NCI-H1105 (cell line): ENCODE measurements around the gene PARD3.

Source experiments
- DNase-seq: peaks from one replicate; lab custom pipeline; 2025; lab: John Stamatoyannopoulos, UW

The PARD3 gene

GRCh38 chr10:34125702-34126101 is 689.4 kb downstream of the PARD3 start:
- no peak for DNase-seq

GRCh38 chr10:34124522-34125035 is 690.5 kb downstream of the PARD3 start:
- no peak for DNase-seq

- no peak for DNase-seq
Observed at GRCh38 chr10:34121781-34122622, 693.1 kb downstream of the PARD3 start.

- no peak for DNase-seq
Observed at GRCh38 chr10:34121125-34121753, 693.9 kb downstream of the PARD3 start.

DNA sequence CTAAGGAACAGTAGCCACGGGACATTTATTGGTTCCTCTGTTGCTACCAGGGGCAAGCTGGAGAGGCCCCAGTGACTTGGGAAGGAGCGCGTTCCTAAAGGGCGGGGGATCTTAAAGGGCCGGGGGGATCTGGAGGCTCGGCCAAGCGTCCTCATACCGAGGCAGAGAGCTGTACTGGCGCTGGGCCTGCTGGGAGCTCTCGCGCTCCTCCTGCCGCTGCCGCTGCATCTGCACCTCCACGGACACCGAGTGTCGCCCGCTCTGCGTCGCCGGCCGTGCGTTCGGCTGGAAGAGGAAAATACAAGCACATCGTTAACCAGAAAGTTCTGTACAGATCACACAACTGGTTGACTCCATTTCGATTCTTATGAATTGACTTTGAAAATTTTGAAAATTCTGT is 695.6 kb downstream of the PARD3 start:
- no peak for DNase-seq

DNA sequence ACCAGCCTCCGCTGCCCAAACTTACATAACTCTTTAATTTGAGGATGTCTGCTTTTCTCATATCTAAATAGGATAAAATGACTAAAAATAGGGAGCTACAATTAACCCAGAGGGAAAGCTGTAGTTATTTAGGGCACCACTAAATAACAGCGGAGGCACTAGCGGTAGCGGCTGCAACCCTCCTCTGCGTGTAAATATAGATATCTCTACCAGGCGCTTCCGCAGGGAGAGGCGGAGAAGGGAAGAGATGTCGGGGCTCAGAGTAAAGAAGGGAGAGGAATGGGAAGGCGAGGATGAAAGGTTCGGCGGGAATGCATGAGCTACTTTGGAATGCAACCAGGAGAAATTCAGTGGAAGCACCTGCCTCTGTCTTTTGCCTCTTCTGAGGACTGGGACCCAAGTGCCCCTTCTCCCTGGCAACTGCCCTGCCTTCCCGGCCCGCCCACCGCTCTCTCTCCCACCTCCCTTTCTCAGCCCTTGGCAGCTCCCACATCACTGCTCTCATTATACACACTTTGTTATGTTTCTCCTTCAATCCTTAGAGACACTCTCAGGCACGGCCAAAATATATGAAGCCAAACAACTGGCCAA is 698.3 kb downstream of the PARD3 start:
- no peak for DNase-seq

DNA sequence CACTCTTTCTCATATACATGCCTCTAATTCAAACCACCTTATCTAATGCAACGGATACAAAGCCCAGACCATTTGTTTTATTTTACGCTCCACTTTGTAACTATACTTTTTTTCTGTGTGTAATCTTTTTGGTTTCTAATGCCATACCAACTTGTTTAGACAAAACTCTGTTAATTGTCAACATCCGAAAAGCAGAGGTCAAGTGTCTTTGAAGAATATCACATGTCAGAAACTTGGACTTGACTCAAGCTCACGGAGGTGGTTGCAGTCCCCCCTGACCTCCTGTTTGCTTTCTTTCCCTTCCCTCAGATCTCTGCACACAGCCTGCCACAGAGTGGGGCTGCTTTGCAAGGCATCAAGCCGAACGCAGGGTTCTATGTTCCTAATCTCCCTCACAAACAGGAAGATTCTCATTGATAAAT is 698.9 kb downstream of the PARD3 start:
- peak; percentile 38 for DNase-seq

DNA sequence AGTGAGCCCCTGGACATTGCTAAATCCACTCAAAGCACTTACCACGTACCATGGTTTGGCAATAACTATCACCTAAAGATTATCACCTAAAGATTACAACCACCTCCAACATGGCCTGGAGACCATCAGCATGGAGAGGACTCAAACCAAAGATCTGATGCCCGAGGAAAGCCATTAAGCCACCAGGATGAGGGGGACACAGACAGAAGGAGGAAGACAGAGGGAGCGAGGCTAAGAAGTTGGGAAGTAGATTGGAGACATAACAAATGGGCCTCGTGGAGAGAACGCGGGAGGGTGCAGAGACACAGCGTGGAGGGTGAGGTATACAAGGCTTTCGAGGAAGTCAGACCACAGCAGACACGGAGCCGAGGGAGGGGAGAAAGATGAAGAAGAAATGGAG is 700.2 kb downstream of the PARD3 start:
- DNase-seq: no peak

DNA sequence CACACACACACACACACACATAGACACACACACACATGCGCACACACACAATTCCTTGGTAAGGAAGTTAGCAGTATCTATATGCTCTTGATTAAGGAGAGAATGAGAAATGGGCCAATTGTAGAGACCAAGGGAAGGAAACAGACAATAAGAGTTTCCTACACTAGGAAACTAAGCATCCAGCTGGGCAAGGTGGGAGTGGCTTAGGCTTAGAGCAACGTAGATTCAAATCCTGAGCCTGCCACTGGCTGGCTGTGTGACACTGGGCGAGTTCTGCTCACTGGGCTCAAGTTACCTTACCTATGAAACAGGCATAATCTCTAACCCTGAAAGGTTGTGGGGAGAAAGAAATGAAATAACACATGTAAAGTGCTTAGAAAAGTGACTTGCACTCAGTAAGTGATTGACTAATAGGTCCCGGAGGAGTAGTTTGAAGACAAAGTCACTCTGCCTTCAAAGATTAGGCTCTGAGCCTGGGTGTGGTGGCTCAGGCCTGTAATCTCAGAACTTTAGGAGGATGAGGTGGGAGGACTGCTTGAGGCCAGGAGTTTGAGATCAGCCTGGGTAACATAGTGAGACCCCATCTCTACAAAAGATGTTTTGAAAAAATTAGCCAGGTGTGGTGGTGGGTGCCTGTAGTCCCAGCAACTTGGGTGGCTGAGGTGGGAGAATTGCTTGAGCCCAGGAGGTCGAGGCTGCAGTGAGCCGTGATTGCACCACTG is 701.4 kb downstream of the PARD3 start:
- no peak for DNase-seq

- DNase-seq: no peak
Observed at GRCh38 chr10:34112171-34112782, 702.8 kb downstream of the PARD3 start.

- no peak for DNase-seq
Observed at GRCh38 chr10:34111179-34111578, 703.9 kb downstream of the PARD3 start.

- no peak for DNase-seq
Observed at GRCh38 chr10:34109952-34110702, 705.0 kb downstream of the PARD3 start.

DNA sequence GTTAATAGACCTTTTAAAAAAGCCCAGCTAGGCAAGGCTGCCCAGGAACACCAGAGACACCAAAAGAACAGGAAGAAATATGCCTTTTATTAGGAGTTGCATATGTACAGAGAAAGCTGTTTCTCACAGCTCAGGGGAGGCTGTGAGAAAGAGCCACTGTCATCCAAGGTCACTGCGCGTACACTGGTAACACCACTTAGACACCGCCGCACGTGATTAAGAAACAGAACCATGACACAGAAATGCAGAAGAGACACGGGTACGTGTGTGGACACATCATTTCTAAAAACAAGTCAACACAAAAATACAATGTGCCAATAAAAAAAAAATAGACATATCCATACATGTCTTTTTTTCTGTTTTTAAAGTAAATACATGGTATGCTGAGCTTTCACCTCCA is 705.6 kb downstream of the PARD3 start:
- no peak for DNase-seq

GRCh38 chr10:34107626-34108516 is 707.2 kb downstream of the PARD3 start:
- DNase-seq: no peak

DNA sequence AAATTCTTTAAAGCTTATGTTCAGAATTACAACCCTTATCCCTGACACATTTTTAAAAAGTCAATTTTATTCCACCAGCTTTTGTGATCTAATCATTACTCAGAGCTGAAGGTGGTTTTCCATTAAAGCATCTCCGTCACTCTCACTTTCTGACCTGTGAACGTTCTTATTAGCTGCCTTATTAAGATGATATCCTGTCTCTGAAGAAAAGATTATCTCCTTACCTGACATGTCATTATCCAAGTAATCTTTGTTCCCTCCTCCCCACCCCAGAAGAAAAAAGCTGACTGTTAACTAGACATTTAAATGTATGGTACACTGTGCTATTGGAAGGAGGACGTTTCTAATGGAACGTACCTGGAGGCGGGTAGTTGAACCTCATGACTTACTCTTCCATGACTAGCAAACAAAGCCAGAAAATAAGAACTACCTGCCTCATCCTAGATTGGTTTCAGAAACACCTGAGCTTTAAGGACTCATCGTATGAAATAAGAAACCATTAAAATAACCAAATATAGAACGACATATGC is 708.7 kb downstream of the PARD3 start:
- no peak for DNase-seq

- no peak for DNase-seq
Observed at GRCh38 chr10:34104829-34105572, 710.1 kb downstream of the PARD3 start.

DNA sequence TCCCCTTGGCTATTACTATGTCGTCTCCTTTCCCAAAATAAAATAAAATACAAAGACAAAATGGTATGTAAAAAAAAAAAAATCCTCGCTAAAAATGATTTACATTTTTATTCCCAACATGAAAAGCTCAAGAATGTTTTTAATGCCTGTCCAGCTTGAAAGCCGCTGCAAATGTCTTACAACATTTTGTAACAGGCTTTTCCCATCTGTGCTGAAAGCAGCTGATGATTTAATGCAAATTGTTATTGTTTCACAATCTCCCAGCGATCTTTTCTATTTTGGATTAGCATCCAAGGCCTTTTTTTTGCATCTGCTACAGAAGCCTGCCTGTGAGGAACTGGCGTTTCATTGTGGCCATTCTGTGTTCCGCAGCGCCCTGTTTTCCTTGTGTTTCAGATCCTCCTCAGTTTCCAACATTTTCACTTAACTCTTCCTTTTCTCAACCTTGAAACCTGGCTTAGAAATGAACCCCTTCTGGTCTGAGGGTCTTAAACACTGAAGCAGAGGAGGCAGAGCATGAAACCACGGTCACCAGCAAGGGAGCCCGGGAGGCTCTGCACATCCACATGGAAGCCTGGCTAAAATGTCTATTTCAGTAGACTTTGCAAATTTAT is 712.1 kb downstream of the PARD3 start:
- DNase-seq: no peak

GRCh38 chr10:34102237-34102673 is 712.8 kb downstream of the PARD3 start:
- no peak for DNase-seq

GRCh38 chr10:34101001-34101400 is 714.1 kb downstream of the PARD3 start:
- DNase-seq: no peak
